ENCODE results near the gene KCNQ5. TPM values are rescaled to one million over a fixed set of nuclear protein-coding genes. Genes with fewer than 3 reads are reported as not detected.

Gene KCNQ5
- polyA plus RNA-seq, 3 donors = 0.12 to 0.22 (median 0.19) TPM

DNA sequence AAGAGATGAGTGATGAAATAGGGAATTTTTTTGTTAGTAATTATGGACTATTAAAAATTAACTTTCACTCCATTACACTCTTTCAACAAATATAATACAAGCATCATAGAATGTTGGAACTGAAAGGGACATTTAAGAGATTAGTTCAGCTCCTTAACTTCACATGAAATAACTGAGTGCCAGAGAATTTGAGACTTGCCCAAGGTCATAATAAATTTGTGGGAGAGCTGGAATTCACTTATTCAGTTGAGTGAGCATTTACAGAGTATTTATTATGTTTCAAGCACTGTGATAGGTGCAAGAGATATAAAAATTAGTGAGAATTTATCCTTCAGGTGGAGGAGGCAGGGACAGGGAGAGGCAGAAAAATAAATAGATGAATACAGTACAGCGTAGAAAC, 154.6 kb downstream of the KCNQ5 start:
- DNase-seq (ENCODE audit: extremely low read depth in 1 of 11, low read depth in 9 of 11, low spot score in 4 of 11) = no peak

DNA sequence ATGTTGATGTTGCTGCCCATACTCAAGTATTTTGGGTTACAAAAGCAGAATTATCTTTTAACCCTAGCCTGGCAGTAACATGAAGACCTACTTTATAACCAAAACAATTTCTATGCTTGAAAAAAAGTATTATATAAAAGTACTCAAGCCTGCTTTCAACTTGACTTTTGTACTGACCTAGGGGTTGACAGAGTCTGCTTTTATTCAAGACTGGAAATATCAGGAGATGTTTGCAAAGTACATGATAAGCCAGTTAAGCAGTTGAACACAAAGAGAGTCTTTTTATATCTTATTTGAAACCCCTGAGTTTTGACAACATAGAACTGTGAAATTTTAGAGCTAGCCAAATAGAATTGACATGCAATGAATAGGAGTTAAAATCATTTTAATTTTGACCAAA, 159.8 kb downstream of the KCNQ5 start:
- DNase-seq (ENCODE audit: extremely low read depth in 1 of 11, low read depth in 9 of 11, low spot score in 4 of 11) = no peak

- no peak for DNase-seq (ENCODE audit: extremely low read depth in 1 of 11, low read depth in 9 of 11, low spot score in 4 of 11)
Measured at GRCh38 chr6:72783035-72783434, 161.2 kb downstream of the KCNQ5 start.

DNA sequence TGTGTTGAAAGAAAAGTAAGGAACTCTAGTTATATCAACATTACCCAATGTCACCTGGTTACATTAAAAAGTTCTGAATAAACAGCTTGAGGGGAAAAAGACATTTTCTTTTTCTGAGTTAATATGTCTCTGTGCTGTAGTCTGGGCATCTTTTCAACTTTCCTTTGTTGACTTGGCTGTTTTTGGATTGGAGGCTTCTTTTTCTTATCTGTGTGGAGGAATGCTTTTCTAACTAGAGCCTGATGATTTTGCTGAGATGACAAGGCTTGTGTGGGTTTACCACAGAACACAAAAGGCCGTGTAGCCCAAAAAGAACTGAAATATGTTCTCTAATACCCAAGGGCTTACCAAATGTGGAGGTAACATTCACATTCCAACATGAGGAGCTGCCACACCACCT, 161.8 kb downstream of the KCNQ5 start:
- DNase-seq (ENCODE audit: extremely low read depth in 1 of 11, low read depth in 9 of 11, low spot score in 4 of 11) = no peak

DNA sequence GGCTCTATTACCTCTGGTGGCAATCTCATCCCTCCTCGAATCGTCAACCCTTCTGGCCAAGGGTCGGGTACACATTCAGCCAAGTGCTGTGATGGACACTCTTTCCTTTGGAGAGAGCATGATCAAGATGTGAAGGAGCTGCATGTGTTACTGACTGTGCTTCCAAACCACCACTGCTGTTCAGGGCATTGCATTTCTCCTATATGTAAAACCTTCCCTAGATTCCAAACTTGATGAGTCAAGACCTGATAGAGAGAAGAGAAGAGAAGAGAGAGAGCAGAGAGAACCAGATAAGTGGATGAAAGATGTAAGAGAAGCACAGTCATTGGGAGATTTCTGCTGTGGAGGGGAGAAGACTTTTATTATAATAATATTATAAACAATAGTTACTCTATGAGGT, 162.2 kb downstream of the KCNQ5 start:
- no peak for DNase-seq (ENCODE audit: extremely low read depth in 1 of 11, low read depth in 9 of 11, low spot score in 4 of 11)

DNA sequence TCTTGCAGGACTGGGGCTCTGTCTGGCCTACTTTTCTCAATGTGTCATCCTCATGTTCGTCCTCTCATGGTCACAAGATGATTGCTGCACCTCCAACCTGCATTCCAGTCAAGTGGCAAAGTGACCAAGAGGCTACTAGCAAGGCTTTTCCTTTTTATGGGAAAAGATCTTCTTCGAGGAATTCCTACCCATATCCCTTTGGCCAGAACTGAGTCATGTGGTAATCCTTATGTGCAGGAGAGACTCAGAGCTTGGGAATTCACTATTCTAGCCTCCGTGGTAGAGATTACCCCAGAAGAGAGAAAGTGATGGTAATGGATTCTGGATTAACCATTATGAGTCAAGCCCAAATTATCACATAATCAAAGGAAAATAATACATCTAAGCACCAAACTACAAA, 162.7 kb downstream of the KCNQ5 start:
- no peak for DNase-seq (ENCODE audit: extremely low read depth in 1 of 11, low read depth in 9 of 11, low spot score in 4 of 11)

DNA sequence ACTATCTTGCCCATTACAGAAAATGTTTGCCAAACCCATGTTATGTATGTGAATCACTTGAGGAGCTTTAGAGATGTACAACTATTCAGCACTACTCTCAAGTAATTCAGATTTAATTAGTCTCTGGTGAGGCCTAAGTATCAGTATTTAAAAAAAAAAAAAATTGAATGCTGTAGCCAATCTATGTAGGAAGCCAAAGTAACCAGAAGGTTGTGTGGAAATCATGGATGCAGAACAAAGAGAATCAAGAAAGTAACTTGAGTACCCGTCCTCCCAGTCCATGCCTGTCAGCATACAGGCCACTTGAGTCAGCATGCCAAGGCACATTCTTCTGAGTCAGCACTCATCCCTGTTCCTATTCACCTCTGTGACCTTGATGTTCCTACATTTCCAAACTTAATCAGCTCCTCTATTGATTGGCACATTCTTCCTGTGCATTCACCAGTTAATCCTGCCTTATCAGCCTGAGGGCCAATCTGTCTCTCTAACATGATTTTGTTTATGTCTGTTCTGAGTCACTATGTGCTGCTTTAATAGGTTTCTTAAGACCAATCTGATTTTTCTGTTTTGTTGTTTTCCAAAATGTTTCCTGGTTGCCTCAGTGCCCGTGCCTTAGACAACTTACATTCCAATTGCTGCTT, 165.6 kb downstream of the KCNQ5 start:
- DNase-seq (ENCODE audit: extremely low read depth in 1 of 11, low read depth in 9 of 11, low spot score in 4 of 11) = peak in 2 of 11 donors; percentile 8 to 24

GRCh38 chr6:72788188-72788587, 166.3 kb downstream of the KCNQ5 start:
- DNase-seq (ENCODE audit: extremely low read depth in 1 of 11, low read depth in 9 of 11, low spot score in 4 of 11) = no peak

DNA sequence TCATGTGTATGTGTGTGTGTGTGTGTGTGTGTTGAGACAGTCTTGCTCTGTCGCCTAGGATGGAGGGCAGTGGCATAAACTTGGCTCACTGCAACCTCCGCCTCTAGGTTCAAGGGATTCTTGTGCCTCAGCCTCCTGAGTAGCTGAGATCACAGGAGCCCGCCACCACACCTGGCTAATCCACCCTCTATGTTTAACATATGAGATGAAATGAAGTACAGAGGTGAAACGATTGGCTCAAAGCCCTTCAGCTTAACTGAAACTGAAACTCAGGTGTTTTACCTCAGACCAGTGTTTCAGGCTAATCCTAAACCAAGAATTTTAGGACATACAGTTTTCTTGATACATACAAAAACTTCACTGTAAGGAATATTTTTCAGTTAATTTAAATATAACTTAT, 167.3 kb downstream of the KCNQ5 start:
- DNase-seq (ENCODE audit: extremely low read depth in 1 of 11, low read depth in 9 of 11, low spot score in 4 of 11) = no peak

DNA sequence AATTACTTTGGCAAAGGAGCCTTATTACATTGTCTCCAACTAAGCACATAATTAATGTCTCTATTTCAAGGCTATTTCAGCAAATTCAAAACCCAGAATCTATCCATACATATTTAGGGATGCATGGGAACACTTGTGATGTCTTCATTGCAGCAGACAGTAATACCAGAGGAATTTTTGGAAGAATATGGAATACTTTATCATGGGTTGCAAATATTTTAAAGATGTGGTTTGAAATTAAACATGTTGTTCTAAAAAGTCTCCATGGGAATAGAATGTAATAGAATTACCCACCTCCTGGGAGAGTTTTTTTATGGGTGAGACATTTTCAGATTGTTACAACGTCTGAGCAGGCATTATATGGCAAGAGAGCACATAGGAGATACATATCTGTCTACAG, 170.8 kb downstream of the KCNQ5 start:
- no peak for DNase-seq (ENCODE audit: extremely low read depth in 1 of 11, low read depth in 9 of 11, low spot score in 4 of 11)

DNA sequence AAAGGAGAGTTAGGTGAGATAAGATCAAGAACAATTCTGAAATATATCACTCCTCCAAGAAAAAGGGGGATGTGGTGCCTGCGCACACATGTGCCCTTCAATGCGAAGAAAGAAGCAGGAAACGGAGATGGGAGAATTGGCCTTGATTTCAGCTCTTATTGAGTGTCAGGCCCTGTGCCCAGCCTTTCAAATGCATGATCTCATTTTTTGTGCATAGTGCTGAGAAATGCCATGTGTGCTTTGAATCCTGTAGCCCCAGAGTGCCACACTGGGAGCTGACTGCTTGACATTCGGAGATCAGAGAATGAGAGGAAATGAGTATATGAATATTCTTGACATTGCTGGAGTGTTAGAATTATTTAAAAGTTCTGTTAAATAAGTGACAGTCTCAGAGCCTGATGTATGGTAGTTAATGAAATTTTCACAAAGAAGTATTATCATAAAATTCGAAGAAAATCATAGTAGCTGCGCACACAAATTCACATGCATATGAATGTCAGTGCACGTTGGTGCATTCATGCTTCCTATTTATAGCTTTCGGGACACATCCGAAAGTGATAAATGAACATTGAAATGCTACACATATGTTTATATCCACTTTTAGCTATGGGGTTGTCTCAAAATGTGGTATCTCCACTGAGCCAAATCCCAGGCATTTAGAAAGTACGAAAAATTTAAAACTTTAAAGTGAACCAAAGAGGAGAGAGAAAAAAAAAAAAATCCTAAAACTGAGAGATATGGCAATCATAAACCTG, 172.0 kb downstream of the KCNQ5 start:
- DNase-seq (ENCODE audit: extremely low read depth in 1 of 11, low read depth in 9 of 11, low spot score in 4 of 11) = no peak

GRCh38 chr6:72798196-72798595, 176.3 kb downstream of the KCNQ5 start:
- no peak for DNase-seq (ENCODE audit: extremely low read depth in 1 of 11, low read depth in 9 of 11, low spot score in 4 of 11)

DNA sequence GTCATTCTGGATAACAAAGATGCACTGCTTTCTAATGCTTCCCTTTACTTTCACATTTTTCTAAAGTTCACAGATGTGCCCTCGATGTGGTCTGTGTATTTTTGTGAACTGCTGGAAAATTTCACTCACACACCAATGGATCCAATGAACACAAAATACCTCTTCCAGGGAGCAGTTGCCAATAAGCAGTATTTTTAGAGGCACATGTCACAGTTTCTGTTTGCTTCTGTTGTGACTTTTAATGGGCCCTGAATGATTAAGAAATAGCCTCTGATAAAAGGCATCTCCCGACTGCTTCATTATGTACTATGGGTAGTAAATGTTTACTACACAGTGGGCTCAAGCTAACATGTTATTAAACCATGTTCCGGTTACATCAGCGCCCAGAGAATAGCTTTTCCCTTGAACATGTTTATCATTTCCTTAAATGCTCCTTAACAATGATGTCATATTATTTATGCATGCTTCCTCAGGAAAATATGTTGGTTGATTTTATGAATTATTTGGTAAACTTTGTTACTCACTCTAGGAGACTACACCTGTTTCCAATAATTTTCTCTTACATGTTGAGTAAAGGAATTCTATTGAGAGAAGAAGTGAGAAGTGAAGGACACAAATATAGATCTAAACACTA, 188.0 kb downstream of the KCNQ5 start:
- DNase-seq (ENCODE audit: extremely low read depth in 1 of 11, low read depth in 9 of 11, low spot score in 4 of 11) = no peak

GRCh38 chr6:72810571-72811280, 188.9 kb downstream of the KCNQ5 start:
- no peak for DNase-seq (ENCODE audit: extremely low read depth in 1 of 11, low read depth in 9 of 11, low spot score in 4 of 11)

GRCh38 chr6:72811971-72812421, 190.1 kb downstream of the KCNQ5 start:
- no peak for DNase-seq (ENCODE audit: extremely low read depth in 1 of 11, low read depth in 9 of 11, low spot score in 4 of 11)

- DNase-seq (ENCODE audit: extremely low read depth in 1 of 11, low read depth in 9 of 11, low spot score in 4 of 11) = no peak
Measured at GRCh38 chr6:72813807-72814596, 192.1 kb downstream of the KCNQ5 start.

GRCh38 chr6:72816022-72816421, 194.2 kb downstream of the KCNQ5 start:
- no peak for DNase-seq (ENCODE audit: extremely low read depth in 1 of 11, low read depth in 9 of 11, low spot score in 4 of 11)

GRCh38 chr6:72817208-72817607, 195.3 kb downstream of the KCNQ5 start:
- DNase-seq (ENCODE audit: extremely low read depth in 1 of 11, low read depth in 9 of 11, low spot score in 4 of 11) = no peak

- no peak for DNase-seq (ENCODE audit: extremely low read depth in 1 of 11, low read depth in 9 of 11, low spot score in 4 of 11)
Measured at GRCh38 chr6:72819609-72820008, 197.7 kb downstream of the KCNQ5 start.

Data from renal cortex interstitium (tissue), 11 donors.